Sigmoid colon (tissue), 4 donors: ENCODE measurements around the gene OR6M1.

Experiments used
- EP300 ChIP-seq, 4 donors: sonication (generic); formaldehyde crosslinking; IDR thresholded peaks; one replicate each; pipeline ENCODE4 v1.6.1; 2017; ENCODE audit warnings: antibody characterized with exemption in 4 of 4
- POLR2A ChIP-seq, 2 donors: fragments of 450-650 bp; IDR thresholded peaks; one replicate each; pipeline ENCODE4 v1.6.1; 2016; ENCODE audit warnings: antibody characterized with exemption in 2 of 2, mild to moderate bottlenecking in 2 of 2, moderate library complexity in 2 of 2
- TF ChIP-seq, protein P1 (sequence below), 4 experiments: fragments of 450-650 bp in 3 of 4; fragments of 200-600 bp in 1 of 4; IDR thresholded peaks; one replicate each; pipeline ENCODE4 v1.5.1; 2016 to 2019; ENCODE audit warnings: antibody characterized with exemption in 4 of 4, mild to moderate bottlenecking in 3 of 4, moderate library complexity in 2 of 4

DNA sequence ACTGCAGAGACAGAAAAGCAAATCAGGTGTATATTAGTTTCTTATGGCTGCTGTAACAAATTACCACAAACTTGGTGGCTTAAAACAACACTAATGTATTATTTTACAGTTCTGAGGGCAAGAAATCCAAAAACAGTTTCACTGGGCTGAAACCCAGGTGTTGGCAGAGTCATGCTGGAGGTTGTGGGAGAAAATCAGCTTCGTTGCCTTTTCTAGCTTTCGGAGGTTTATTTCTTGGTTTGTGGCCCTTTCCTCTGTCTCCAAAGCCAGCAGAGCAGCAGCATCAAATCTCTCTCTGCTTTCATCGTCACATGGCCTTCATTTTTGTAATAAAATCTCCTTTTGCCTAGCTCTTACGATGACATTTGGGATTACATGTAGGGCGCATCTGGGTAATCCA is 33.0 kb upstream of the OR6M1 start:
- TF ChIP-seq, protein P1, sequence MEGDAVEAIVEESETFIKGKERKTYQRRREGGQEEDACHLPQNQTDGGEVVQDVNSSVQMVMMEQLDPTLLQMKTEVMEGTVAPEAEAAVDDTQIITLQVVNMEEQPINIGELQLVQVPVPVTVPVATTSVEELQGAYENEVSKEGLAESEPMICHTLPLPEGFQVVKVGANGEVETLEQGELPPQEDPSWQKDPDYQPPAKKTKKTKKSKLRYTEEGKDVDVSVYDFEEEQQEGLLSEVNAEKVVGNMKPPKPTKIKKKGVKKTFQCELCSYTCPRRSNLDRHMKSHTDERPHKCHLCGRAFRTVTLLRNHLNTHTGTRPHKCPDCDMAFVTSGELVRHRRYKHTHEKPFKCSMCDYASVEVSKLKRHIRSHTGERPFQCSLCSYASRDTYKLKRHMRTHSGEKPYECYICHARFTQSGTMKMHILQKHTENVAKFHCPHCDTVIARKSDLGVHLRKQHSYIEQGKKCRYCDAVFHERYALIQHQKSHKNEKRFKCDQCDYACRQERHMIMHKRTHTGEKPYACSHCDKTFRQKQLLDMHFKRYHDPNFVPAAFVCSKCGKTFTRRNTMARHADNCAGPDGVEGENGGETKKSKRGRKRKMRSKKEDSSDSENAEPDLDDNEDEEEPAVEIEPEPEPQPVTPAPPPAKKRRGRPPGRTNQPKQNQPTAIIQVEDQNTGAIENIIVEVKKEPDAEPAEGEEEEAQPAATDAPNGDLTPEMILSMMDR (IDR thresholded peaks at IDR 0.05), result no peak
- no peak for TF ChIP-seq EP300 (IDR thresholded peaks at IDR 0.05)
- TF ChIP-seq POLR2A (IDR thresholded peaks at IDR 0.05), result no peak
